ENCODE measurements around the gene ANKRD66.
A peak's percentile ranks its signal among the peaks of the same experiment; 100 is the strongest.
"Not testable (repeated sequence)": the region's sequence is repeated elsewhere in the genome, so short reads cannot be mapped to it uniquely, and the experiment has no call there.

Gene ANKRD66

DNA sequence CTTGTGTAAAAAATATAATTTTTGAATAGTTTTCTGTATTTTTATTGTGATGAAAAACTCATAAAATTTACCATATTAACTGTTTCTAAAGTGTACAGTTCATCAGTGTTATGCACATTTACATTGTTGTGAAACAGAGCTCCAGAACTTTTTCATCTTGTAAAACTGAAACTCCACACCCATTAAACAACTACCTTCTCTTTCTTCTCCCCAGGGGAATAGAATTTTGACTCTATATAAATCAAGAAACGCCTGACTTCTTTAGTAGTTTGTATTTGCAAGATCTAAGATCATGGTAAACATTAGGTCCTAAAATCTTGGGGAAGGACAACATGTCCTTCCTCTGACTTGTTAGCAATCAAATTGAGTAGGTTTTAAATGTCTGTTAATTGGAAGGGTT lies 9.1 kb downstream of the ANKRD66 start:
- no peak for DNase-seq (ENCODE audit: low read depth in 2 of 2)

DNA sequence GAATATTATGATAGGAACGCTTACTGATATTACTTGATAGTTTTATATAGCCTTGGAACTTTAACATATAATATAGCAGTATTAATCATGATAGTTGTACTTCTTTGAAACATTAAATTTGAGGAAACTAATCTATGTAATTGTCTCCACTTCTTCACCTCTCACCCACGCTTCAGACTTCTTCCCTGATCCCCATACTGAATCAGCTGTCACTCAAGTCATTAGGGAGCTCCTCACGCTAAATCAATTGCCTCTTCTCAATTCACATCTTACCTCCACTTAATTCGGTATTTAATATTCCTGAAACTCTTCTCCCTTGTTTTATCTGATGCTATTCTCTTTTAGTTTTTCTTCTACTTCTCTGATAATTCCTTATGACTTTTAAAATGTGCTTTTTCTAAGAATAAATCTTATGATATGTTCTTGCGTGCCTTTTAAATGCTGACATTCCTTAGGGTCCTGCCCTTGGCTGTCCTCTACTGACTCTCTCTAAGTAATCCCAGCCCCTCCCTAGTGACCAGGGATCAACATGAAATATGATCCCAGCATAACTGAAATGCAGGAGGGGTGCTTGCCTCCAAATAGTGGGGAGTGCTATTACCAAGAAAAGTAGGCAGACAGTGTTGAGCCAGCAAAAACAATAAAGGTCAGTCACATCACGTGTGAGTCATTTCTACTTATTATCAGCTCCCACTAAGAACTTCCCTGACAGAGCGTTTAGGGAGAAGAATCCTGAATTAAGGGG lies 9.9 kb downstream of the ANKRD66 start:
- DNase-seq (ENCODE audit: low read depth in 2 of 2), result no peak

DNA sequence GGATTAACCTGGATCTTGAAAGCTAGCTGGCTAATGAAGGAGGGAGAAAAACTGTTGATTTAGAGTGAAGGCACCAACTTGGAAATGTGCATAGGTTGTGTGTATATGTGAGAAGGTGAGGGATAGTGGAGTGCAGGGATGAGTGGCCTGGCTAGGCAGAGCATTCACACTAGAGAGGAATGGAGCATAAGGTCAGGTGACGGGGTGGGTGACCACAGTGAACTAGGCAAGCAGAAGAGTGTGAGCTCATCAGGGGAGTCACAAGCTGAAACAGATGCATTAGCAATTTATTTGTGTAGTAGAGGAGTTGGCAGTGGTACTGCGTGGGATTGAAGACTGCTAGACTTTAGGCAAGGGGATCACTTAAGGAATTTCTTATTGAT lies 10.5 kb downstream of the ANKRD66 start:
- no peak for DNase-seq (ENCODE audit: low read depth in 2 of 2)

DNA sequence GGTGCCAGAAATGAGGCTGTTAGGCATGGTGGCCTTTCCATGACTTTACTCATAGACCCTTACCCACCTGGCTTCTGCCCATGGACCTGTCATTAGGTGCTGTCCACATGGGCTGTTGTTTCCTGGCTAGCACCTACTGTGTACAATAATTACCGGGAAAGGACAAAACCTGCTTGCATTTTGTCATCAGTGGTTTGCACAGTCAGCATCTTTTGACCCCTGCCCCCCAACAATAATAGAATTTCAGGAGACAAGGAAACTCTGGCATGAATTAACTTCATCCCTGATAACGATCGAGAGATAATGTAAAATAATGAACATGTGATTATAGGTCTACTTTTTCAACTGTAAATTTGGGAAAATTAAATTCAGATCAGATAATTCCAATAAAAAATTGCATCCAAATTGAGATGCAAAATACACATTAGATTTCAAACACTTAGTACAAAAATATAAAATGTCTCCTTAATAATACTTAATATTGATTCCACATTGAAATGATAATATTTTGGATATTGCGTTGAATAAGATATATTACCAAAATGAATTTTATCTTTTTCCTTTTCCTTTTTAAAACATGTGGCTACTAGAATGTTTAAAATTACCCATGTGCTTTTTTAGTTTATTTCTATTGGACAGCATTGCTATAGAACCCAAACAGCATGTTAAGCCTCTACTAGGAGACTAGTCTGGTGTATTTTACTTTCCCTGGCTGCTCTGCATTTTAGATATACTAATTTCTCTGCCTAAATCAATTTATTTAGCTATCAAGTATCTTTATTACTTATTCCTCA lies 12.4 kb downstream of the ANKRD66 start:
- DNase-seq (ENCODE audit: low read depth in 2 of 2), result no peak

DNA sequence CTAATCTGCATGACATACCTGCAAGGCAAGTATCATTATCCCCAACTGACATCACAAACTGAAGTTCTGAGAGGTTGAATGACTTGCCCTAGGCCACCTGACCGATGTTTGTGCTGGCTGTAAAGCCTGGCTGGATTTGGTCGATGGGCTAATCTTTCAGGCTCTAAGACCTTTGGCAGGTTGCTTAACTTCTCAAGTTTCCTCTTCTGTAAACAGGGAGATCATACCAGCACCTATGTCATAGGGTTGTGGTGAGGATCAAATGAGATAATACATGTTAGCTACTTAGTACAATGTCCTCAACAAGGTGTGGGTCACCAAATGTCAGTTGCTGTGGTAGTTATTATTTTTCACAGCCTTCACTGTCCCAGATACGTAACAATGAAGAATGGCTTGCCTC lies 14.2 kb downstream of the ANKRD66 start:
- DNase-seq (ENCODE audit: low read depth in 2 of 2), result no peak

DNA sequence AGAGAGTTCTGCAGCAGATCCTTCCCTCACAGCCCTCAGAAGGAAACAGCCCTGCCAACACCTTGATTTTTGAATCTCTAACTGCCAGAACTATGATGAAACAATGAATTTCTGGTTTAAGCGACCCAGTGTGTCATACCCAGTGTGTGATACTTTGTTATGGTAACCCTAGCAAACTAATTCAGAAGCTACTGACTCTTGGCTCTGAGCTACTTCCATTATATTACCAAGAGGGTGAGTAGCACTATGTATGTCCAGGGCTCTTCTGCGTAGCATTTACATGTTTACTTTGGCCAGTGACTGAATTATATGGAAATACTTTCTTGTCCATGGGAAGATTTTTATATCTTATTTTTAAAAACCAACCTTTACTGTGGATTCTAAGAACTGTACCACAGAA lies 16.7 kb downstream of the ANKRD66 start:
- no peak for DNase-seq (ENCODE audit: low read depth in 2 of 2)

DNA sequence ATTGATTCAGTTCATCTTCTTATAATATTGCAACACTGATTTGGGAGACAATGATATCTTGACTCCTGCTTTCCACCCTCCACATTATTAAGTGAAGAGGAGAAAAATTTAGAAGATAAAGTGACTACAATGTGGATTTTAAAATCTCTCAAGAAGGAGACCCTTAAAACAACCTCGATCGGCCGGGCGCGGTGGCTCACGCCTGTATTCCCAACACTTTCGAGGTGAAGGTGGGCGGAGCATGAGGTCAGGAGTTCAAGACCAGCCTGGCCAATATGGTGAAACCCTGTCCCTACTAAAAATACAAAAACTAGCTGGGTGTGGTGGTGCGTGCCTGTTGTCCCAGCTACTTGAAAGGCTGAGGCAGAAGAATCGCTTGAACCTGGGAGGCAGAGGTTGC lies 17.5 kb downstream of the ANKRD66 start:
- DNase-seq (ENCODE audit: low read depth in 2 of 2), result not testable (repeated sequence)

DNA sequence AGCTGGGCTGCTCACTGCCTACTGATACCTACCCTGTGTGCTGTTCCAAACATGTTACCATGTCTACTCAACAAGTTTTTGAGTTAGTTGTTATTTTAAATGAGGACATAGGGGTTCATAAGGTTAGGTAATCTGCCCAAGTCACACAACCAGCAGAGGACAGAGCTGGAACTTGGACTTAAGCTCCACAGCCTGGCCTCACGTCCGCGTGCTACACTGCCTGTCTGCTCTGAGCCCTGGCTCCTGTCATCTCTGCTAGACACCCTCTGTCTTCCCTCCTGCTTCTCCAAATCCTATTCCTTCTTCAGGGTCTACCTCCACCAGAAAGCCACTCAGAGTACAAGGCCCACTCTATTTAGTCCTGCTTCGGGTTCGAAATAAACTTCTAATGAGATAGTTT lies 18.2 kb downstream of the ANKRD66 start:
- no peak for DNase-seq (ENCODE audit: low read depth in 2 of 2)

DNA sequence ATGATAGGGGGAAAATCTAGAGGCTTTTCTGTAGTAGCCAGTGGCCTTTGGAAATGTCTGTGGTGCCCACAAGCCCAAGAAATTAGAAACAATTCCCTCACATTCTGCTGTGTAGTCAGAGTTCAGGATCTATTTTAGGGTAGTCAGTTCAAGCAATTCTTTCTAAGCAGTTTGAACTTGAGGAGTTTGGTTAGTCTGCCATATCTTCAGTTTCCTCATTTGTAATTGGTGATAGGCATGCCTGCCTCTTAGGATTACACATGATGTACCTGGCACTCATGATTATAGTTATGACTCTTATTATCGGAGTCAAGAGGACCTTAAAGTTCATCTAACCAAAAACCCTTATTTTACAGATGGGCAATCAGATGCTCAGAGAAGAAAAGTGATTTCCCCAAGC lies 25.3 kb downstream of the ANKRD66 start:
- DNase-seq (ENCODE audit: low read depth in 2 of 2), result no peak

DNA sequence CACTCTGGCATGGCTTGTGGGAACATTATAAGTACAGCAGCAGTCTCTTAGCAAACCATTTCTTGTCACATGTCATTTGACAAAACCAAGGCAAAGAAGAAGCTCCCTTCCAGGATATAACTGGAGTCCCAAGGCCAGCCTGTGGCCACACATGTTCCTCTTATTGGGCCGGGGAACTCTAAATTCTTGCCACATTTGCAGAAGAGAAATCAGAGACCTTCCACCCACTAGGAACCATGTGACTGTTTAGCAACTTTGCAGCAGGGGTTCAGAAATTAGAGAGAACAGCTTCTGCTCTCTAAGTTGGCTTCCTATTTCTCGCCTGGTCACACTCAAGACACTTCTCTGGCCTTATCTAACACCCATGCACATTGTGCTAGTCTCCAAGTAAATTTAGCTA lies 26.0 kb downstream of the ANKRD66 start:
- DNase-seq (ENCODE audit: low read depth in 2 of 2), result no peak

DNA sequence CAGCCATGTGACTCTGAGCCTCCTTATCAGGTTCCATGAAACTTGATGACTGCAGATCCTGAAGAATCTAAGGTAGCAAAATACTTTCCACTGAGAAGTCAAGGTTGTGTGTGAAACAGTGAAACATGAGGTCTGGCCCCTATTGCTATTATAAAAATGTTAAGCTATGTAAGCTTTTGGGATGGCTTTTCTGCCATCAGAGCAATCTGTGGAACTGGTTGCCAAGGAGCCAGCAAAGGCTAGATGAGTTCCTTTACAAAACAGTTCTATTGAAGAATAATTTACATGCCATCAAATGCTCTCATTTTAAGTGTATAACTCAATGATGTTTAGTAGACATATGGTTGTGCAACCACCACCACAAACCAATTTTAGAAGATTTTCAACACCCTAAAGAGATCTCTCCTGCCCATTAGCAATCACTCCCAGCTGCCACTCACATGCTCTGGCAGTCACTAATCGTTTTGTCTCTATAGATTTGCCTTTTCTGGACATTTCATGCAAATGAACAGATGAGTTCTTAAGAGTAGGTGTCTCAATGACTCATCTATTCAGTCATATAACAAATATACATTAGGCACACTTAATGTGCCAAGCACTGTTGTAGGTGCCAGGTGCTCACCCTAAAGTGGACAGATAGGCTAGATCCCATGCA lies 26.6 kb downstream of the ANKRD66 start:
- DNase-seq (ENCODE audit: low read depth in 2 of 2), result no peak

DNA sequence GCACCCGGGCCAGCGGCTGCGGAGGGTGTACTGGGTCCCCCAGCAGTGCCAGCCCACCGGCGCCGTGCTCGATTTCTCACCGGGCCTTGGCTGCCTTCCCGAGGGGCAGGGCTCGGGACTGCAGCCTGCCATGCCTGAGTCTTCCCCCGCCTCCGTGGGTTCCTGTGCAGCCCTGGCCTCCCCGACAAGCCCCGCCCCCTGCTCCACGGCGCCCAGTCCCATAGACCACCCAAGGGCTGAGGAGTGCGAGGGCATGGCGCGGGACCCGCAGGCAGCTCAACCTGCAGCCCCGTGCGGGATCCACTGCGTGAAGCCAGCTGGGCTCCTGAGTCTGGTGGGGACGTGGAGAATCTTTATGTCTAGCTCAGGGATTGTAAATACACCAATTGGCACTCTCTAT lies 28.0 kb downstream of the ANKRD66 start:
- not testable (repeated sequence) for DNase-seq (ENCODE audit: low read depth in 2 of 2)

DNA sequence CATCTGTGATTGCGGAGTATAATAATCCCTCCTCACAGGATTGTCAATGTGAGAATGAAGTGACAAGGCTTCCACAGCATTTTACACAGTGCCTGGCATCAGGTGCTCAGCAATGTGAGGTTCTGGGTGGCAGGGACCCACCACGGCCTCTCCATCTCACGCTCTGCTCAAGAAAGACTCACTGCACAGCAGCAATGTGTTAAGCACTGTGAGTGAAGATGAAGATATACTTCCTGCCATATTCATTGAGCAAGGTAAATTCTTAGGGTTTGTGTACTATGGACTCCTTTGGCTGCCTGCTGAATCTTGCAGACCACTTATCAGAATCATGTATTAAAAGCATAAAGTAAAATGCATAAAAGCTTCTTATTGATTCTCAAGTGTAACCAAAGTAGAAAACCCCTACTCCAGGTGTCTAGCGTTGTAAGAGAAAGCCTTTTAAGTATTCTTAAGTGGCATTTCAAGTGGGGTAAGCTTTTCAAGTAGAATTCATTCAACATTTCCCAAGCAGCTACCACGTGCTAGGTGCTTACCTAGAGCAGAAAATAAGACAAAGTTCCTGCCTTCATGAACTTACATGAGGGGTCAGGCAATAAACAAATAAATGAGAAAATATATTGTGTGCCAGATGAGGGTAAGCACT lies 29.5 kb downstream of the ANKRD66 start:
- no peak for DNase-seq (ENCODE audit: low read depth in 2 of 2)

DNA sequence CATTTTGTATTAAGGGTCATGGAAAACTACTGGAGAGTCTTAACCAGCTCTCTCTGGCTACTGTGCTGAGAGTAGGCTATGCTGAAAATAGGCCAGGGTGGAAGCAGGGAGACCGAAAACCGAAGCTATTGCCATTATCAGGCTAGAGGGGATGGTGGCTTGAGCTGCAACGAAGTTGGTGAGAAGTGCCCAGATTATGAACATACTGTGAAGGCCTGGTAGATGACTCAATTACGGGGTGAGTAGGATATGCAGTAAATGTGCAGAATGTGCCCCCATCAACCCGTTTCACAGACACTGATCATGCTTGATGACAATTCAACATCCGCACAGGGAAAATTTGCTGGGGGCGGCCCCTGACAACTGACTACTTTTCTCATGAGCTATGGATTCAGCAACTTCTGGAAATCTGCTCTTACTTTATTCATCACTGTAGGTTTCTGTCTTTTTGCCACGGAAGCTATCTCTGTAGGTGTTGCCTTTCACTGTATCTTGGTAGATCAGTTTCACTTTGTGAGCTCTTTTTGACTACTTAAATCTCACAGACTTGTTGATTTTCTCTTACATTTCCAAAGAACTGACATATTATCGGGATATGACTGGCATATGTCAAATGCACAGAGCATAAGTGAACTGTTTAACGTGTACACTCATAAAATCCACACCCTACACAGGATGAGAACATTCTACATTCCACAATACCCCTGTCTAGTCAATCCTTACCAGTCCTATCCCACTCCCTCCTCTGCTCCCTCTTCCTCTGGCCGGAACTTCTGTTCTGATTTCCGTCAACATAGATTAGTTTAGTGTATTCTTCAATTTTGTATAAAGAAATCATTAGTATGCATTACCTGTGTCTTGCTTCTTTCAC lies 31.0 kb downstream of the ANKRD66 start:
- no peak for DNase-seq (ENCODE audit: low read depth in 2 of 2)

DNA sequence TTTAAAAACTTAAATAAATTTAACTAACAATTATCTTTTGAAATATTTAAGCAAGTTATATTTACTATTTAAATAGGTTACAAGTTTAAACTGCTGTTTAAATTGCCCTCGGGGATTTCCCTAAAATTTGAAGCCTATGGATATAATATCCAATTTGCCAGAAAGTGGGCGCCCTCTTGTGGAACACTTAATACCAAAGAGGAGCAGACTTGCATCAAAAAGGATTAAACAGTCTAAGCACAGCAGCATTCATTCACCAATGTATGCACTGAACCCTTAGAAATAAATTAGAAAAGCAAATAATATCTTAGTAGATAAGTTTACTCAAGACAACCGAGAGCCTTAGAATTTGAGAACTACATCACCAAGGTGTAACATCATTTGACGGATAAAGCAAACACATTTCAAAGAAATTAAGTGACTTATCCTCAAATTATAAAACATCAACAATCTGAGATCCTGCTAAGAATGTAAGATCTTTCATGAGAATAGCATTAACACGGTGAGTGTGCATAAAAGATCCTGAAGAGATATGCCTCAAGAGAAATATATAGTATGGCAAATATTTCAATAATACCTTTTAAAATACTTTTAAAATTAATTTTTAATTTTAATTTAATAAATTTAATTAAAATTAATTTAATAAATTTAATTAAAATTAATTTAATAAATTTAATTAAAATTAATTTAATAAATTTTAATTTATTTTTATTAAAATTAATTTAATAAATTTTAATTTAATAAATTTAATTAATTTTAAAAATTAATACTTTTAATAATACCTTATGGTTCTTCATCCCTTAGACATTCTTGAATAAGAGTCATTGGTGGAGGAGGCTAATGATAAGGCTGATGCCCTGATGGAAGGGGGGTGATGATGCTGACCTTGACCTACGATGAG lies 35.0 kb downstream of the ANKRD66 start:
- peak in 1 of 2 experiments; percentile 22 for DNase-seq (ENCODE audit: low read depth in 2 of 2)

DNA sequence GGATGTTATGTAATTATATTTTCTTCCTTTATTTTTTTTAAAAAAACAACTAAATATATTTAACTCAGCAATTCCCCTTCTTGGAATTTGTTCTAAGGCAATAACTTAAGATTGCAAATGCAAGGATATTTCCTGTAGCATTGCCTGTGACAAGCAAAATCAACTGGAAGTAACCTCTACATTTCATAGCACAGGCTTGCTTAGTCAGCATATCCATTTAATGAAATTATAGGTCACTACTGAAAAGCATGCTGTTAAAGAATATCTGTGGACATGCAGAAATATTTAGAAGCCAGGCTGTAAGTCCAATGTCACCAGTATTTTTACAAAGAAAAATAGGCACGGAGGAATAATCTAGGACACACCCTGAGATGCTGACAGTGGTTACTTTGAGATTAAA lies 37.8 kb downstream of the ANKRD66 start:
- no peak for DNase-seq (ENCODE audit: low read depth in 2 of 2)

DNA sequence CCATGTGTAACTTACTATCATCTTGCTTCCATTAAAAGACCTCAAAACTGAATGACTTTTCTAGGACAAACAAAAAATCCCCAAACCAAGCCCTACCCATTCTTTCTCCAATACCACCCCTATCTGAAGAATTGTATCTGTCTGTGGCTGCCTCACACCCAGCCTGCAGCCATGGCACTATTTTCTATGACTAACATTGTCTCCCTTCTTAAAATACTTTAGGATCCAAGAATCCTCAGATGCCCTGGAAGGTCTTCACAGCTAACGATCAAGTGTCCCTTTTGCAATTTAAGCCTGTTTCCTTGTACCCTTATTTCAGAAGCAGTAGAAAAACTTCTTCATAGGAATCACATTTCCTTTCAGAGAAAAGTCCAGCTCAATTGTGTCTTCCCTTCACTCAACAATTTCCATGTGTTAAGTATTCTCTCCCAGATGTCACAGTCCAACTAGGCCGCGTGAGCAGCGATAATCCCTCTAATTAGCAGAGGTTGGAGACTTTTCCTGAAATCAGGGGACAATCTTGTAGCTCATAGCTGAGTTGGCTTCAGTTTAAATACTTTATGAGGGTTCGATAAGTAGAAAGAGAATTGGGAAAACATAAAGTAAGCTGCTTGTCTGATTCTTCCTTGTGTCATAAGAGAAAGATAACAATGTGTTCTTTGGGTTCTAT lies 41.3 kb downstream of the ANKRD66 start:
- DNase-seq (ENCODE audit: low read depth in 2 of 2), result no peak

DNA sequence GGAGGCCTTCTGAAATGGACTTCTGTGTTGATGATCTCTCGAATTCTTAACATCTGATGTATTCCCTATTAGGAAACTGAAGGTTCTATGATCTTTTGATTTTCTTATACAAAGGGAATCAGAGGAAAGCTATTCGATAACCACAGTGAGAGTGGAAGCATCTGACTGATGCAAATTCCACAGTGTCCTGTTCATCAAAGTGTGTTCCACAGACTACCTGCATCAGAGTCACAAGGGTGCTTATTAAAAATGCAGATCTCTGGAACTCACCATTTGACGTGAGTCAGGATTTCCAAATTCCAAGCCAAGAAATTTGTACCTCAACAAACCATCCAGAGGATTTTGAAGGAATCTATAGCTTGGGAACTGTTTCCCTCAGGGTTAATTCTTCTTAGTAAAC lies 42.1 kb downstream of the ANKRD66 start:
- DNase-seq (ENCODE audit: low read depth in 2 of 2), result no peak

DNA sequence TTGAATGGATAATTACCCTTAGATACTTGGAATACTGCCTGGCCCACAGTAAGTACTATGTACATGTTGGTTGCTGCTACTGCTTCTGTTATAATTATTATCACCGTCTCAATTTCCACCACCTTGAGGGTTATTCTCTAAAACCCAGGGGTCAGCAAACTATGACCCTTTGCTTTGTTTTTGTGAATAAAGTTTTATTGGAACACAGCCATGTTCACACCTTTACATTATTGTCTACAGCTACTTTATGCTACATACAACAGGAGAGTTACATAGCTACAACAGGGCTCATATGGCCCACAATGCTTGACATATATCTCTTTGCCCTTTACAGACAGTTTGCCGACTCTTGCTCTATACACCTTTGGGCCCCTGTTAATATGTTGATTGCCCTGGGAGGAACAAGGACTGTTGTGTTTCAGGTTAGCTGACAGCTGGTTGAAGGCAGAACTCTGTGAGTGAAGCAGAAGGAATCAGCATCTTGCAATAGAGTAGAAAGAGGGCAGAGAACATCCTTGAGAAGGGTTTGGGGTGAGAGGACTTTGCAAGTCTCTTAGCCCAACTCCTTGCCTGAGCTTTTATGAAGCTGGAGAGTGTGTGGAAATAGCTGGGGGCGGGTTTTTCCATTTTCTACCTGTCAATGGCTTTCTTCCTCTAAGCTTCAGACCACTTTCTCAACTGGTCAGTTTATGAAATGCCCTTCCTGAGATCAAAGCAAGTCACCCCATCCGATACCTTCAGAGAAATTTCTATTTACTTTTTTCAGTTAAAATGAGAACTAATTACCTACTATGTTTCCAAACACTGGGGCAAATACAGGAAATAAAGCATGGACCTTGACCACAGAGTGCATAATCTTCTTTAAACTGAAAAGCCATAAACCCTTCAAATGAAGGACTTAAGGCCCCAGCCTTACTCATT lies 43.0 kb downstream of the ANKRD66 start:
- no peak for DNase-seq (ENCODE audit: low read depth in 2 of 2)

Measured in stimulated activated CD4-positive, alpha-beta T cell treated with anti-CD3 and anti-CD28 coated beads, Interleukin-12 subunit alpha, Interleukin-12 subunit beta, amount 100 ng/mL, for 24 hours (primary cell).